ENCODE results near the gene LONP1. TPM values are rescaled to one million over a fixed set of nuclear protein-coding genes. Genes with fewer than 3 reads are reported as not detected.

Gene LONP1
- total and polyA plus RNA-seq, 2 of the 8 experiments (the other 6 are each of a cell fraction or from before 2014, with no cell fraction given): 98.1 to 117 TPM

- Histone ChIP-seq H3K79me2 (ENCODE audit: control insufficient read depth in 1 of 2, insufficient read depth in 2 of 2, low read length in 2 of 2) (peaks cover 3 to 59% of the 10 kb centered on the region in 2 experiments; a peak in 3 of 4 replicates), H3K36me3 (ENCODE audit: control insufficient read depth in 2 of 4, insufficient read depth in 4 of 4, low read length in 3 of 4) (peaks cover 23 to 82% (median 69%) of the 10 kb centered on the region in 4 experiments), H3K9me3 (ENCODE audit: insufficient read depth in 2 of 2, low read depth in 1 of 2, low read length in 1 of 2) (no peaks in the 10 kb centered on the region), H3K27ac (ENCODE audit: low read depth, low read length) (no peak overlapping the region), H3K4me1 (replicated peaks in 1 of 4; ENCODE audit: control insufficient read depth in 3 of 4, insufficient read depth in 4 of 4, low read length in 3 of 4) (no peaks in the 10 kb centered on the region), H2AK5ac (ENCODE audit: low read depth, low read length) (no peak overlapping the region), H2BK20ac (ENCODE audit: low read length) (no peak overlapping the region), H3K23me2 (ENCODE audit: low read depth, low read length) (no peaks in the 10 kb centered on the region), H3K4ac (replicated peaks; ENCODE audit: insufficient read length, low read depth, low read length) (no peak overlapping the region), H4K5ac (ENCODE audit: insufficient read length, low read depth, low read length) (no peak overlapping the region), H3K14ac (ENCODE audit: insufficient read length) (no peak overlapping the region), H3K56ac (replicated peaks; ENCODE audit: insufficient read length, low read depth, low read length) (no peak overlapping the region), H4K91ac (replicated peaks; ENCODE audit: insufficient read length, low read length) (no peak overlapping the region), H2BK12ac (ENCODE audit: low read depth, low read length) (no peak overlapping the region), H4K20me1 (replicated peaks in 1 of 2; ENCODE audit: control insufficient read depth in 1 of 2, insufficient read depth in 2 of 2, low read length in 2 of 2) (peaks cover 21 to 25% of the 10 kb centered on the region in 2 experiments), H3K23ac (ENCODE audit: insufficient read length) (no peak overlapping the region), H2BK15ac (ENCODE audit: low read length) (no peak overlapping the region), H3K4me3 (ENCODE audit: extremely low read depth in 1 of 4, insufficient read depth in 2 of 4, low read depth in 3 of 4, low read length in 4 of 4) (no peak overlapping the region), H3K79me1 (ENCODE audit: low read depth, low read length) (peaks cover 9% of the 10 kb centered on the region), H3K18ac (ENCODE audit: extremely low read depth, low read length) (no peak overlapping the region), H3K9ac (replicated peaks in 1 of 4; ENCODE audit: extremely low read depth in 1 of 4, low read depth in 3 of 4, low read length in 3 of 4) (peak overlapping the region in 1 of 4 experiments; percentile 11; a peak in 1 of 7 replicates), H4K8ac (ENCODE audit: extremely low read depth, insufficient read depth, low read length) (no peak overlapping the region), H2AFZ (ENCODE audit: low read length) (no peak overlapping the region), H2BK5ac (ENCODE audit: low read depth, low read length) (no peak overlapping the region), H2BK120ac (replicated peaks; ENCODE audit: low read depth, low read length) (no peak overlapping the region), H3K27me3 (replicated peaks in 1 of 4; ENCODE audit: control insufficient read depth in 3 of 4, extremely low read depth in 1 of 4, insufficient read depth in 3 of 4, low read length in 3 of 4) (no peaks in the 10 kb centered on the region), H3K4me2 (ENCODE audit: insufficient read depth in 1 of 2, low read depth in 2 of 2, low read length in 2 of 2) (no peak overlapping the region)
- POLR2A ChIA-PET (ENCODE audit: partially characterized antibody): interaction anchor here (1.1 to 1.8 kb wide), 2 partner anchors 20 to 21 kb away, joined by 4 read pairs; no protein-coding TSS in a partner anchor
- no peak for TF ChIP-seq TEAD4 (IDR thresholded peaks at IDR 0.05; ENCODE audit: low read depth, low read length)
- TF ChIP-seq HDAC2 (IDR thresholded peaks at IDR 0.05; ENCODE audit: borderline replicate concordance in 1 of 2, low read depth in 2 of 2, low read length in 2 of 2): no peak
- TF ChIP-seq CHD2 (IDR thresholded peaks at IDR 0.05; ENCODE audit: low read length): no peak
- TF ChIP-seq GTF2F1 (IDR thresholded peaks at IDR 0.05; ENCODE audit: borderline replicate concordance, low read depth, low read length): no peak
- no peak for TF ChIP-seq KDM4A (IDR thresholded peaks at IDR 0.05; ENCODE audit: low read depth, low read length, severe bottlenecking)
- 95% methylated on average over 5 of the region's 5 CpGs; no CpG with 5 or more reads in 1 of the 2 experiments for WGBS, 2 experiments (ENCODE audit: extremely low coverage in 1 of 2, insufficient coverage in 1 of 2, insufficient read length in 1 of 2, insufficient replicate concordance in 2 of 2, low coverage in 1 of 2, low lambda C conversion rate in 2 of 2, missing lambda C conversion rate in 1 of 2)
- CTCF ChIA-PET (ENCODE audit: partially characterized antibody): no interaction called here
- DNase-seq (ENCODE audit: low read depth in 1 of 2, low spot score in 2 of 2): no peak
- no peak for FAIRE-seq
Observed at GRCh38 chr19:5645409-5645808, 74.5 kb downstream of the LONP1 start.

Data from H1 (cell line).